ENCODE data around the gene CD1B. TPM values are rescaled to one million over a fixed set of nuclear protein-coding genes. Genes with fewer than 3 reads are reported as not detected.
"Not testable (repeated sequence)": the region's sequence is repeated elsewhere in the genome, so short reads cannot be mapped to it uniquely, and the experiment has no call there.

Gene CD1B
- total RNA-seq, 1 experiment from 2014 or later: not detected

- H3K36me3 ChIP-seq (ENCODE audit: control insufficient read depth, insufficient read depth, low read length): no peaks in the 10 kb centered on the region
- BruUV-seq (replicated peaks): no TSS peak
- H3K9me3 ChIP-seq (ENCODE audit: control insufficient read depth, insufficient read depth, low read depth, low read length): no peaks in the 10 kb centered on the region
- ATAC-seq (no peak), DNase-seq (ENCODE audit: low read depth, low spot score) (no peak)
- no peaks in the 10 kb centered on the region for H3K4me1 ChIP-seq (ENCODE audit: control insufficient read depth, insufficient read depth, low read length)
- ChIA-PET CTCF (no interaction called here), POLR2A (no interaction called here)
- TF ChIP-seq REST (IDR thresholded peaks at IDR 0.05; ENCODE audit: insufficient read depth in 1 of 2, low read depth in 2 of 2, low read length in 1 of 2): no peak
- no peak for TF ChIP-seq POLR2AphosphoS5 (IDR thresholded peaks at IDR 0.05; ENCODE audit: low read depth, low read length)
- TF ChIP-seq CTCF (IDR thresholded peaks at IDR 0.05): no peak
- no peak for TF ChIP-seq TCF7L2 (IDR thresholded peaks at IDR 0.05; ENCODE audit: low read depth, low read length)
- TF ChIP-seq SIN3A (IDR thresholded peaks at IDR 0.05; ENCODE audit: borderline replicate concordance, insufficient read depth, low read depth, low read length): no peak
- intact Hi-C loops (cut with micrococcal nuclease; ENCODE audit: unreplicated experiment) (no loop called here), in situ Hi-C loops (cut with HindIII; ENCODE audit: low pct_unique_long_range_greater_than_20kb, low sequenced_read_pairs) (no loop called here)
- H3K27ac ChIP-seq (ENCODE audit: low read length): no peak overlapping the region
- no peaks in the 10 kb centered on the region for H3K27me3 ChIP-seq (ENCODE audit: control insufficient read depth, insufficient read depth, low read length)
- no peak overlapping the region for H3K4me3 ChIP-seq (ENCODE audit: low read depth in 2 of 2, low read length in 2 of 2)
These were observed 45.5 kb downstream of the CD1B start for GRCh38 chr1:158285756-158286241.

GRCh38 chr1:158283965-158284364 lies 47.4 kb downstream of the CD1B start:
- no peaks in the 10 kb centered on the region for H3K36me3 ChIP-seq (ENCODE audit: control insufficient read depth, insufficient read depth, low read length)
- no peak overlapping the region for H3K27ac ChIP-seq (ENCODE audit: low read length)
- POLR2A ChIA-PET: no interaction called here
- H3K4me1 ChIP-seq (ENCODE audit: control insufficient read depth, insufficient read depth, low read length): no peaks in the 10 kb centered on the region
- no TSS peak for BruUV-seq (replicated peaks)
- no peak overlapping the region for H3K4me3 ChIP-seq (ENCODE audit: low read depth in 2 of 2, low read length in 2 of 2)
- no peak for DNase-seq (ENCODE audit: low read depth, low spot score)
- H3K9me3 ChIP-seq (ENCODE audit: control insufficient read depth, insufficient read depth, low read depth, low read length): no peaks in the 10 kb centered on the region
- ATAC-seq: no peak
- CTCF ChIA-PET: no interaction called here
- intact Hi-C loops (cut with micrococcal nuclease; ENCODE audit: unreplicated experiment) (no loop called here), in situ Hi-C loops (cut with HindIII; ENCODE audit: low pct_unique_long_range_greater_than_20kb, low sequenced_read_pairs) (no loop called here)
- no peaks in the 10 kb centered on the region for H3K27me3 ChIP-seq (ENCODE audit: control insufficient read depth, insufficient read depth, low read length)
- TF ChIP-seq CTCF (IDR thresholded peaks at IDR 0.05): no peak

- intact Hi-C loops (cut with micrococcal nuclease; ENCODE audit: unreplicated experiment); POLR2A ChIA-PET: not testable (repeated sequence)
These were observed 48.9 kb downstream of the CD1B start for GRCh38 chr1:158282421-158282820.

More at GRCh38 chr1:158282421-158282820, 48.9 kb downstream of the CD1B start:
- H3K27ac ChIP-seq (ENCODE audit: low read length); in situ Hi-C loops (cut with HindIII; ENCODE audit: low pct_unique_long_range_greater_than_20kb, low sequenced_read_pairs); ATAC-seq; H3K4me3 ChIP-seq (ENCODE audit: low read depth in 2 of 2, low read length in 2 of 2); BruUV-seq (replicated peaks); H3K4me1 ChIP-seq (ENCODE audit: control insufficient read depth, insufficient read depth, low read length); CTCF ChIA-PET; H3K9me3 ChIP-seq (ENCODE audit: control insufficient read depth, insufficient read depth, low read depth, low read length); H3K36me3 ChIP-seq (ENCODE audit: control insufficient read depth, insufficient read depth, low read length); H3K27me3 ChIP-seq (ENCODE audit: control insufficient read depth, insufficient read depth, low read length); DNase-seq (ENCODE audit: low read depth, low spot score): not testable (repeated sequence)

Other genes starting within 250 kb of the CD1B start
- gene CD1D, start 150.6 kb downstream of the CD1B start, total RNA-seq (2021; ENCODE audit: unreplicated experiment): not detected
- not detected for gene CD1A, start 77.1 kb downstream of the CD1B start, total RNA-seq (2021; ENCODE audit: unreplicated experiment)
- not detected for gene CD1C, start 41.6 kb downstream of the CD1B start, total RNA-seq (2021; ENCODE audit: unreplicated experiment)
- gene CD1E, start 22.4 kb upstream of the CD1B start, total RNA-seq (2021; ENCODE audit: unreplicated experiment): not detected
- gene OR10T2, start 67.9 kb upstream of the CD1B start, total RNA-seq (2021; ENCODE audit: unreplicated experiment): not detected
- not detected for gene OR10K2, start 94.7 kb upstream of the CD1B start, total RNA-seq (2021; ENCODE audit: unreplicated experiment)
- gene OR10K1, start 130.3 kb upstream of the CD1B start, total RNA-seq (2021; ENCODE audit: unreplicated experiment): not detected
- not detected for gene OR10R2, start 140.7 kb upstream of the CD1B start, total RNA-seq (2021; ENCODE audit: unreplicated experiment)
- not detected for gene OR6Y1, start 222.9 kb upstream of the CD1B start, total RNA-seq (2021; ENCODE audit: unreplicated experiment)
- gene OR6P1, start 239.0 kb upstream of the CD1B start, total RNA-seq (2021; ENCODE audit: unreplicated experiment): not detected
- gene OR10X1, start 248.4 kb upstream of the CD1B start, total RNA-seq (2021; ENCODE audit: unreplicated experiment): not detected

All from Panc1 (cell line).